Stimulated activated CD8-positive, alpha-beta memory T cell treated with anti-CD3 and anti-CD28 coated beads, Interleukin-12 subunit alpha, Interleukin-12 subunit beta, amount 100 ng/mL, for 24 hours (primary cell): ENCODE results near the gene LECT2.

ENCODE experiments used
- DNase-seq: peaks from one replicate; pipeline ENCODE4 v3.0.0-alpha.2; 2020; ENCODE audit errors: extremely low read depth

The LECT2 gene

DNA sequence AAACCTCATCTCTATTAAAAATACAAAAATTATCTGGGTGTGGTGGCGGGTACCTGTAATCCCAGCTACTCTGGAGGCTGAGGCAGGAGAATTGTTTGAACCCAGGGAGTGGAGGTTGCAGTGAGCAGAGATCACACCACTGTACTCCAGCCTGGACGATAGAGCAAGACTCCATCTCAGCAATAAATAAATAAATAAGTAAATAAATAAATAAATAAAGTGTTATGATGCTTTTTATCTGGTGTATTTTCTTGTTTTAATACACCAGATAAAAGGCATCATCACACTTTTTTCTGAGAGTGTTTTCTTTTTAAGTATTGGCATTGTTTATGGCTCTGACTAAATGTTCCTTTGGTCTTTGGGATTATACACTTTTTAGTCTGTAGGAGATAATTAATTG is 24.2 kb upstream of the LECT2 start:
- no peak for DNase-seq

DNA sequence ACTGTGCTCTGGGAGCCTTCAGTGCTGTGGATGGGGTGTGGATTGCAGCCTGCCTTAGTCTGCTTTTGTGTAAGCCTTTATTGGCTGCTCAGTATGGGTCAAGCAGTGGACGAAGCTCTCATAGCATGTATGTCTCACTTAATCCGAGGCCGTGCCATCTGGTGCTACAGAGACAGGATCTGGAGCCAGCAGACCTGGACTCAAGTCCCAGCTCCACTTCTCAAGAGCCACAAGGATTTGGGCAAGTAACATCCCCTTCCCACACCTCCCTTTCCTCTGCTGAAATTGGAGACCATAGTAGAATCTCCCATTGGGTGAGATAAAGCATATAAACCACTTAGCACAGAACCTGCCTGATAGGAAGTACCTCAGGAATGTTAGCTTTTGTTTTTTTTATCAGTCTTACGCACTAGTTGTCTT is 23.4 kb upstream of the LECT2 start:
- DNase-seq, result no peak

DNA sequence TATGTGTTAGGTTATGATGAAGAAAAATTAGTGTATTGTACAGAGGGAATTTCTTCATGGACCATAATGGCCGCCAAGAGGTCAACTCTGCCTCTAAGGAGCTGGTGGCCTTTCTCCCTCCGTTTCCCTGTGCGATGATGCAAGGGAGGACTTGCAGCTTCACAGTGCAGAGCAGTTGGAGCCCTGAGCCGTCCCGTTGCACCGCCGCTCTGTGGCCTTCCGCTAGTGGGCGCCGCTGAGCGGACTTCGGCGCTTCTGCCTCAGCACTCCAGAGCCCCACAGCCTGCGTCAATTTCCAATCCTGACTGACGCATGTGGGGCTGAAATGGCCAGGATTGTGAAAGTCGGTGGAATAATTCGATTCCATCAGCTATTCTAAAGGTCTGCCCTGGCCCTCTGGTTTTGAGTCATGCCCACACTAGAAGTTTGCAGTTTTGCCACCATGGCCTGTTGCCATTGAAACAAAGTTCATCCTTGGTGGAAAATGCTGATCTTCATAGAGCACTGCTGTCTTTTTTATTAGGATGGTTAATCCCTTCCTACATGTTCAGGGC is 22.7 kb upstream of the LECT2 start:
- DNase-seq, result no peak

DNA sequence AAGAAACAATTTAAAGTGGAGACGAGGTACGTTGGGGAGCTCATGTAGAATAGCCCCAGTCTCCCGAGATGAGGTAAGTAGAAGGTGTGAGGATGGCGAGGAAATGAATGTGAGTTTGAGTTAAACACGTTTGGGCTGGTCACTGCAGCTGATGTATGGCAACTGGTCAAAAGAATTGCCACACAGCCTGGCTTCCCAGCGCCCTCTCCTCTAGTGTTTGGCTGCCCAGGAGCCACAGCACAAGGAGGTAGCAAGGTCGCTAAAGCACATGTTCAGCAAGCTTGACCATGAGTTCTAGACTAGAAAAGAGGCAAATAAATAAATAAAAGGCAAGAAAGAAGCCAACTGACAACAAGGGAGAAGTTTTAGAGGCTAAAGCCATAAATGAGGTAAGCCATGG is 21.4 kb upstream of the LECT2 start:
- DNase-seq, result no peak

DNA sequence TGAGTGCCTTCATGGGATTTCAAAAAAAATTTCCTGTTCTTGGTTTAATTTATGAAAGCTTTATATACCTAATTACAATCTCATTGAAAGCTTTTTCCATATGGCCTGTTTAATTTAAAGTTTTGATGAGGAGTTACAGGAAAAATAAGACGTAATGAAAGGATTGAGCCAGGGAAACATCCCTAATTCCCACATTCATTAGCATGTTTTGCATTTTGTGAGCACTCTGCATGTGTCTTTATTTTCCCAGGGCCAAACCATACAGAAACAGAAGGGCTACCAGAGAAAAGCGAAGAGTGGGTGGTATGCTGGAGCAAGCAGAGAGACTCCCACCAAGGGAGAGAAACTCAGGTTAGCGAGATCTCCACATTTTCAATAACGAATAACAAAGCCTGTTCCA is 20.3 kb upstream of the LECT2 start:
- DNase-seq, result no peak

DNA sequence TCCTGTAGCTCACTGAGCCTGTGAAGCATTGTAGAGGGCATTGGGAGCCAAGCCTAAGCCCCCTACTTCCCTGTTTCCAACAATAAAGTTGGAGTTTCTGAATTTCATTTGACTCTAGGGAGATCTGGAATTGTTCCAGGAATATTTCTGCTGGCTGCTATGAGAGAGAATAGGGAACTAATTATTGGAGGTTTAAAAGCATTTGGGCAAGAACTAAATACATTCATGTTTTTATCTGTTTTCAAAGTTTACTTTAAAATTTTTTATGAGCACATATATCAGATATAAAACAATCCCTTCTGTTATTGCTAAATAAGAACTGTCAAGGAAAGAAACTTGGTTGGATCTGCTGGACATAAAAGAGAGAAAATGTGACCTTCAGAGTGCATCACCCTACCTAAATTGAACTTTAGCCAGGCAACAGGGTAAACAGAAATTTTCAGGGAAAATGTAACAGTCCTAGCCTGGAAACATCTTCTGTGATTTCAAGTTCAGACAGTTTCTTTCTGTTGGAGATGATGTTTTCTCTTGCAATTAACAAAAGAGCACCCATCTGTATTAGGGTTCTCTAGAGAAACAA is 19.3 kb upstream of the LECT2 start:
- DNase-seq, result no peak

DNA sequence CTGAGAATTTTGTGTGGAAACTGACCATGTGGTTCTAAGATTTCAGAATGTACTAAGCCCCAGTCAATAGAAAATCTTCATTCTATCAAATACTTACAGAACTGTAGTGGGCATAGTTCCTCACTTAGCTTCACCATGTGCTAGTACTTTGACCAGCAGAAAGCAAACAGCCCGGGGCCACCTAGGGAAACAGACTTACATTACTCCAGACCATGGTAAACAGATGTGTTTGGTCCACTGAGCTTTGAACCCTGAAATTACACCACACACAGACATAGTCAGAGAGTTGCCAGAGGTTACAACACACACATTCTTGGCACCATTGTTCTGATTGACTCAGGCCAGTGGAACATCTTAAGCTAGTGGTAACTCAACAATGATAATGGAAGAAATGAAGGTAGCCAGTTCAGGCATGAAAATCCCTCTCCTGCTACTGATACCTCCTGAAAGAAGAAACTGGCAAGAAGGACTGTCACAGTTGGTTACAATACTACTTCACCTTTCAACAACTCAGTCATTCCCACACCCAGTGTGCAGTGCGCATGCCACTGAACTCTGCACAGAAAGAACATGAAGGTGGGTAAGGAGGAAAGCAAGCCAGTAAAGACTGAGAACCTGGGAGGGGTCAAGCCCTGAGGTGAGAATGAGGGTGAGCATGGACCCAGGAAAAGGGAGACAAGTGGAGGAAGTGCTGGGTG is 18.7 kb upstream of the LECT2 start:
- DNase-seq, result no peak

DNA sequence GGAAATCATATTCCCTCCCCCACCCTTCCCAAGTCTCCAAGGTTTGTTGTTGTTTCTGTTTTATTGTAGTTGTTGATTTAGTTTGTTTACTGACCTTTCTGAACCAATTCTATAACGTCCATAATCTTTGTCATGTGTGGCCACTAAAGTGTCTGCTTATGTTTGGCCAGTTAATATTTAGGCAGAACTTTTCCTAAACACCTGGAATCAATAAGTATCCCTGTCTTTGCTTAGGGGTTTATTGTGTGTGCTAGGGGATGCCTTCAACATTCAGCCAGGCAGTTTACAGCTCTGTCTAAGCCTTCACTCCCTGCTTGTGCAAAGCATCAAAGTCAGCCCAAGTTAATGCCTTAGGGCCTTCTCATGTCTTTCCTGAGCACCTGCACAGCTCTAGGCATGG is 16.9 kb upstream of the LECT2 start:
- no peak for DNase-seq

DNA sequence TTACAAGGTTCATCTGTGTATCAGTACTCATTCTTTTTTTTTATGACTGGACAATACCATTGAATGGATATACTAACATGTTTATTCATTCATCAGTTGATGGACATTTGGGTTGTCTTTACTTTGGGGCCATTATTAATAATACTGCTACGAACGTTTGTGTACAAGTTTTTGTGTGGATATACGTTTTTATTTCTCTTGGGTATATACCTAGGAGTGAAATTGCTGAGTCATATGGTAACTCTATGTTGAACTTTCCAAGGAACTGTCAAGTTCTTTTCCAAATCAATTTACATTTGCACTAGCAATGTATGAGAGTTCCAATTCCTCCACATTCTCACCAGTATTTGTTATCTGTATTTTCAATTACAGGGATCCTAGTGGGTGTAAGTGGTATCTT is 12.0 kb upstream of the LECT2 start:
- DNase-seq, result no peak

DNA sequence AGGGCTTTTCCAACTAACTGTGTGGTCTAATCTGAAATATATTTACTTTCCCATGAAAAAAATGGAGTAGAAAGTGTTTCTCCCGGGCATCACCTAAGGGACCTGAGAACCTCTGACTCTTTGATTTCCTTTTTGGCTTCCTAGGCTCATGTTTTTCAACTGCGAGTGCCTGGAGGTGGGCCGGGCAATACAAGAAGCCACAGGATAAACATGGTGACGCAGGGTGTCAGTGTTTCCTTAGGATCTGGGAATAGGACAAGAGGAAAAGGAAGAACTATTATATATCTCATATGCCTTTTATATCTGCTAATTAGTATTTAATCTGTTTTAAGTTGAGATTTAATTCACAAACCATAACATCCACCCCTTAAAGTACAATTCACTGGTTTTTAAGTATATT is 11.4 kb upstream of the LECT2 start:
- no peak for DNase-seq

DNA sequence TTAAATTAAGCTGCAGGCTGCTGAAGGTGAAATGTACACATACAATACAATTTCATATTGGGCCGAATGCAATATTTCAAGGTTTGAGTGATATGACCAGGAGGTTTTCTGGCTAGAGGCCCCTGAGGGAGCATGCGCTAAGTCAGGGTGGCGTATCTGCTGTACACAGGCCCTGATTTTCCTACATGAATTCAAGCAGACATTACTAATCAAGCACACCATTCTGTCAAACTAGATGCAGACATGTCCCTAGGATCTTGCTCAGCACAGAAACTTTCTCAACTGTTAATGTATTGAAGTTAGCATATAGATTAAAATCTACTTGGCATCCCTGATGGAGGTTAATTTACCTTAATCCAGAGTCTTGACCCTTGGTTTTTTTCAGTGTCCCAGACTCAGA is 10.7 kb upstream of the LECT2 start:
- DNase-seq, result no peak

DNA sequence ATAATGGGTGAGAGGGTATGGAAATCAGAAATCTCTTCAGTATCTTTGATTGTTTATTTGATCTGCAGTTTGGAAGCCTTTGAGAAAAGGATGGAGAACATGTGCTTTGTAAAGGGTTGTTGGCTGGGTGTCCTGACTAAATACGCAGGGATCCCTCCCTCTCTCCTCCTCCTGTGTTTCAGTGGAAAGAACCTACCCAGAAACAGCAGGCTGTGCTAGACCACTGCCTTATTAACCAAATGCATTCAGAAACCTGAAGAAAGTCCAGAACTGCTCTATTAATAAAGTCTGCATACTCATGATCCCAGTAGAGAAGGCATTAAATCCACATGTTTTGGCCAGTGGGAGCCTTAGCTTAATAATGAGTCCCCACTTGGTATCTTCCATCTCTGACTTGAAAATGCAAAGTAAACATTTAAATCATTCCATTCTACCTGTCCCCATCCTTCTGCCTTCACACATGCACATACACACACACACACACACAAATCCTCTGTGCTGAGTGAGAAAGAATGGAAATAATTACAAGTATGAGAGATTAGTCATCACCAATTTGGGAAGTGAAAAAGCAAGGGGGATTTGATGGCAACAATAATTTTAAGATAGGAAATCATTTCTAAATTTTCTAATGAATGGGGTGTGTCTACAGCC is 10.0 kb upstream of the LECT2 start:
- no peak for DNase-seq

DNA sequence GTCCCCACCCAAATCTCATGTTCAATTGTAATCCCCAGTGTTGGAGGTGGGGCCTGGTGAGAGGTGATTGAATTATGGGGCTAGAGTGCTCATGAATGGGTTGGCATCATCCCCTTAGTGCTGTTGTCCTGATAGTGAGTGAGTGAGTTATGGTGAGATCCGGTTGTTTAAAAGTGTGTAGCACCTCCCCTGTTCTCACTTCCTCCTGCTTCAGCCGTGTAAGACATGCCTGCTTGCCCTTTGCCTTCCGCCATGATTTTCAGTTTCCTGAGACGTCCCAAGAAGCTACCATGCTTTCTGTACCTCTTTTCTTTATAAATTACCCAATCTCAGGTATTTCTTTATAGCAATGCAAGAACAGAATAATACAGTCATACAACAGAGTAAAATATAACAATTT is 742 bp upstream of the LECT2 start:
- no peak for DNase-seq

DNA sequence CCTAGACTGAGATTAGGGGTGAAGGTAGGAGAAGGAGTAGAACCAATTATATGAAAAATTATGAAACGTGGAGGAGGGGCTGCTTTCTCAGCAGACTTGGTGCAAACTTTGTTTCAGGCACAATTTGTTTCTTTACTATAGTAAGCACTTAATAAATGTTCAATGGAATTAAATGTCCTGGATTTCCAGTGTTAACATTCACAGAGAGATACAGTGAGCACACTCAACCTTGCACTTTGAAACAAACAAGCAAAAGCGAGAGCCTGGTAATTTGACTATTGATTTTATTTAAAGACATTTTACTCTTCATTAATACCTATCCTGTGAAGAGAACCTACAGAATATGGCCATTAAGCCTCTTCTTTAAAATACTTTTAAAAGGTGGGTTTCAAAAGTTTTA is 933 bp downstream of the LECT2 start:
- no peak for DNase-seq

DNA sequence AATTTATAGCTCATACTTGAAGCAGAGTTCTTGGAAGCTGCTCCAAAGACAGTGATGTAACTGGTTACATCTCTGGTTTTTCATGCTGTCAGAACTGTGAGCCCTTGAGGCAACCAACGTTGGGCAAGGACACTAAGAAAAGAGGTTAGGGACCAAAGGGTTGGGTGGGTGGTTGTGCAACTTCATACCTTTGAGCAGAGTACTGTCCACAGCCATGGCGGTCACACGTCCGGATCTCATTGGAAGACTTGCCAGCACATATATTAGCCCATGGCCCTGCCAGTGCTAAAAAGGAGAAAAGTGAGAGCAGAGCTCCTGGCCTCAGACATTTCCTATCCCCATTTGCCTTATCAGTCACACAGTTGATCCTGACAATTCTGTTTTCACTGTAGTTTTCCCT is 2.1 kb downstream of the LECT2 start:
- no peak for DNase-seq

DNA sequence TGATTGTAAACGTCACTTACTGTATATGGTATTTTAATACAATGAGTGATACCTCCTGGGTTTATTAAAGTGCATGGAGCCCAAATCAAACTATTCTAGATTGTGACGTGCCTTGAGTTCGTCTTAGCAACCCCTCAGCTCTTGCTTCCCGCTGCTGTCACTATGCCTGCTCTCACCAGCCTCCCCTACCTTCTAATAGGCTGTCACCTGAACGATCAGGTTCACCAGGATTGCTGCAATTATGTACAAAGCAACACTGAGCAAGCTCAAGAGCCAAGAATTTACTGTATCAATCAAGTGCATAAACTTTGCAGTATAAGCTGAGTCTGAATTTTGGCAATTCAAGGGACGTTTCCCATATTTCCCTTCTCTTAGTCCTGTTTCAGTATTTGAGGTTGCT is 3.0 kb downstream of the LECT2 start:
- no peak for DNase-seq

DNA sequence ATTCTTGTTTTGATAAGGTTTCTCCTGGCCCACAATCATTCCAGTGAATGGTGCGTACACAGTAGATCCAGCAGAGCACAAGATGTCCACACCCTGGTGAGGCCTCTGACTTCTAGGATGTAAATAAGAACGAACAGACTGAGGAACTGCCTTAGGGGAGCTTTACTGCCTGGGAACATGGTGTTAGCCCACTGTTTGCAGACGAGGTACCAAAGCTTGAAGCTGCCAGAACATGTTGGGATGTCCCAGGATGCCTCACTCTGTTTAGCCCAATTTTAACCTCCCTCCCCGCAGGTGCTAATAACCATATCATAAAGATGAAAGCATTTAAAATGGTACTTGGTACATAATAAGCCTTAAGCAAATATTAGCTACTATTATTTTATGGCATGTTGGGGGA is 3.5 kb downstream of the LECT2 start:
- DNase-seq, result no peak

DNA sequence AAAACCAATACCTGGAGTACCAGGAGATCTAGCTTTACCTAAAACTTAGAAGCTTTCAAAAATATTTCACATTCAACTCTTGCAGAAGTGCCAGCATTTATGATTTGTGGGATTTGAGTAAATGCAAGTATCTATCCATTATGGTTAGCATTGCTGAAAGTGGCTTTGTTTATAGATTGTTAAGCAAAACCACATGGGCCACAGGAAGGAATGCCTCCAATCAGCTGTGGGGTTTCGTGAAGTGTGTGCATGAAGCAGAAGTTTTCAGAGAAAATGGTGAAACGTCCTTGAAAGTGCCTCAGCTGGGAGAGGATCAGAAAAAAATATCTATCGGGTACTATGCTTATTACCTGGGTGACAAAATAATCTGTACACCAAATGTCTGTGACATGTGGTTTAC is 4.2 kb downstream of the LECT2 start:
- no peak for DNase-seq

DNA sequence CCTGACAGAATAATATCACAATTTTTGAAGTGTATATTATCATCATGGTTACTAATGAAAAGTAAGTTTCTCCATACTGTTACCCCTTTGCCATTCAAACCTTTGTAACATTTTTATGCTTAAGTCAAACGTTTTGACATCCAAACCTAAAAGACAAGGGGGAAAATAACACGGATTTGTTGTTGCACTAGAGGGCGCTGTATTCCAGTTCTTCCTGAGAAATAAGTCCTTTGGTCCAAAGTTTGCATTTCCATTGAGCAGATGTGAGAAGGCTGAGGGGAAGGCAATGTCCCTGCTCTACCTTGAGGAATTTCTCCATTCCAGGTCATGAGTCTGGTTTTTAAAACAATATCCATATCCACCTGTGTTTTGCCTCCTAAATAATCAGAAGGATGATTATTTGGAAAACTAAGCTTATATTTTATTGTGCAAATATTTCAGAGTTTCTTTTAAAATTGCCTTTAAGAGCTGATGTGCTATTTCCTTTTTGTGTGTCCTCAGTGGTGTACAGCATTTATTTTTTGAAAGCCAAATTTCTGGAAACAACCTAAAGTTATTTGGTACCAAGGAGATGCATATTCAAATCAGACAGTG is 9.7 kb downstream of the LECT2 start:
- DNase-seq, result no peak

DNA sequence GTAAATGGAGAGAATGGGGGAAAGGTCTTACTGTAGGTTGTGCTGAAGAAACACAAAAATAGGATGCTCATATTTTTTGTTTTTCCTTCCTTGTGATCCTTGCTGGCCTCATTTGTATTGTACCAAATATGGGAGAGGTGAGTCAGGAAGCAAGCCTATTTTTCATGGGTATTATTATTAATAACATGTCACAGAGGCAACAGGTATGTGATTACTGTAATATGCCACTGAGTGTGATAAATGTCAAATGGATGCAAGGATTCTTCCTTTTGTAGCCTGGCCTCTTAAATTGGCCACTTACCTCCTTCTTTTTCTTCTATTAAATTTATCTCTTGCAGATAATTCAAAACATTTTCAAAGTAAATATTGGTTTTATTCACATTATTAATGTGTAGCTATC is 10.2 kb downstream of the LECT2 start:
- no peak for DNase-seq

DNA sequence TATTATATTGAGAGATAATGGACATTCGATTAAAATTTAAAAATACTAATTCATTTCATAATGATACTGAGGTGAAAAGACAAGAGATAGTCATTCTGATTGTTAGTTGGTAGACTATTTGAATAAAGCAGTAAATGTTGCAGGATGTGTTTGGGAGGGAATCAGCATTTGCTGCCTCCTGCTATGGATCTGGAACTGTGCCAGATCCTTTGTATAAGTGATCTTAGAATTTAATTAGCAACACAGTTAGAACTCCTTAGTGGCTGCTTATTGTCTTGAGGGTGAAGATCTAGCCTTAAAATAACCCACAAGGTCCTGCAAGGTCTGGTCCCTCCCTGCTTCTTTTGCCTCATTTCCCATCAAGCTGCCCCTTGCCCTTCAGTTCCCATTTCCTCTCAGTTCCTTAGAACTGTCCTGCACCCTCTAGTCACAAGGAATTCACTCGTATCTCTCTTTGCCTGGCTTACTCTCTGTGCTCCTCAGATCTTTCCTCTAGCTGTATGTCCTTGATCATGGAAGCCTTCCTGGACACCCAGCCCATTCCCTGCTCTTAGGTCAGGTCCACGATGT is 12.5 kb downstream of the LECT2 start:
- no peak for DNase-seq

DNA sequence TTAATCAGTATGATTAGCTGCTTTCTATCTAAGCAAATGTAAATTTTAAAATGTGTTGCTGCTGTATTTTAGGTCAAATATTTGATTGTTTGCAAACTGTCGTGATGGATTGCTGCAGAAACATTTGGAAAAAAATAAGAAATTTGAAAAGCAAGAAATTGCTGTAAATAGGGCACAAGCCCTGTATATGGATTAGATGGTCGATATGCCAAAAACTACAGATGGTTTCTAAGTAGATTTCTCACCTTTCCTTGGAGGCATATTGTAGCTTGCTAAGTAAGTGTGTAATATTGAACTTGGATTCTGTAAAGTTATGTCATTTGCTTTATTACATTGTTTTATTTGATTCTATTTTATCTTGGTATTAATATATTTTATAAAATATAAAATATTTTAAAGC is 13.1 kb downstream of the LECT2 start:
- DNase-seq, result no peak
